ENCODE results near the gene MOV10L1. TPM values are rescaled to one million over a fixed set of nuclear protein-coding genes. Genes with fewer than 3 reads are reported as not detected.
A peak's percentile ranks its signal among the peaks of the same experiment; 100 is the strongest.

MOV10L1 gene
- total and polyA plus RNA-seq, 7 experiments from 2014 or later: not detected

DNA sequence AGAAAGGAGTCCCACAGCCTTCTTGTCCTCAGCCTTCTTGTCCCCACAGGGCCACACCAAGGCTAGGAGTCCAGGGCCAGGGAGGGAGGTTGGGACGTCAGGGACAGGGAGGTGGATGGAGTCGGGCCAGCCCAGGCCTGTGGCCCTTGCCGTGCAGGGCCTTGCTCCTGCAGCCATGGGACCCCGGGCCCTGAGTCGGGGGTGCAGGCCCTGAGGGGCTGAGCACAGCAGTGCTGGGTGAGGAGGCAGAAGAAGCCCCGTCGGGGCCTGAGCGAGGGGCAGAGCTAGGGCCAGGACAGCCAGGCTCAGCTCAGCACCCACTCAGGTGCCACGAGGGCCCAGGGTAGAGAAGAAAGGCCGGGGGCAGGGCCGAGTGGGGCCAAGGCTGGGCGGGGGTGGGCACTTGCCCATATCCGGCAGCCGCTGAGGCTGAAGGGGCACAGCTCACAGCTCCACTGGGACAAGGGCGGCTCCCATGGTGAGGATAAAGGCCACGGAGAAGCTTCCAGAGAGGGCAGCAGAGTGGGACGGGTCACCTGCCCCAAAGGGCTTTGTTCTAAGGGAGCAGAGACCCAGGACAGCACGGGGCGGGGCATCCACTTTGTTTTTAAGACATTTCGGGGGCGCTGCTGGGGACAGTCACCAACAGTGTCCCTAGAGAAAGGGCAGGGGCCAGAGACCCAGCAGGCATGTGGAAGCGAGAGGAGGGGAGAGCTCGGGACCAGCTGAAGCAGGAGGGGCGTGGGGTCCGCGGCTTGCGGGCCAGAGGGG is 8.2 kb upstream of the MOV10L1 start:
- Histone ChIP-seq H3K36me3 (ENCODE audit: control insufficient read depth in 2 of 3, insufficient read depth in 3 of 3, low read length in 3 of 3) (no peaks in the 10 kb centered on the region), H3K27ac (ENCODE audit: low read depth, low read length) (no peak overlapping the region), H3K27me3 (ENCODE audit: control insufficient read depth in 2 of 2, insufficient read depth in 2 of 2, low read length in 2 of 2) (no peaks in the 10 kb centered on the region), H3K4me3 (ENCODE audit: low read length) (no peak overlapping the region), H3K4me1 (ENCODE audit: control insufficient read depth in 2 of 2, insufficient read depth in 2 of 2, low read length in 2 of 2) (peaks cover 0 to 1% of the 10 kb centered on the region in 2 donors), H3K9me3 (ENCODE audit: control insufficient read depth in 2 of 3, low read length in 3 of 3) (no peaks in the 10 kb centered on the region)
- DNase-seq (no peak), ATAC-seq (no peak)
- intact Hi-C loops (cut with micrococcal nuclease): no loop called here
- Mint-ChIP-seq H3K27me3 (peaks cover under 1 to 13% (median 8%) of the 10 kb centered on the region in 5 donors), H3K27ac (peak overlapping the region in 1 of 9 donors; percentile 62), H3K4me1 (peaks cover 0 to 16% (median 3%) of the 10 kb centered on the region in 7 donors), H3K36me3 (peaks cover 0 to 2% (median 0%) of the 10 kb centered on the region in 5 donors), H3K9me3 (peaks cover 0 to 2% (median 0%) of the 10 kb centered on the region in 11 donors), H3K4me3 (no peak overlapping the region)
- POLR2A ChIA-PET: no interaction called here
- CTCF ChIA-PET: no interaction called here

DNA sequence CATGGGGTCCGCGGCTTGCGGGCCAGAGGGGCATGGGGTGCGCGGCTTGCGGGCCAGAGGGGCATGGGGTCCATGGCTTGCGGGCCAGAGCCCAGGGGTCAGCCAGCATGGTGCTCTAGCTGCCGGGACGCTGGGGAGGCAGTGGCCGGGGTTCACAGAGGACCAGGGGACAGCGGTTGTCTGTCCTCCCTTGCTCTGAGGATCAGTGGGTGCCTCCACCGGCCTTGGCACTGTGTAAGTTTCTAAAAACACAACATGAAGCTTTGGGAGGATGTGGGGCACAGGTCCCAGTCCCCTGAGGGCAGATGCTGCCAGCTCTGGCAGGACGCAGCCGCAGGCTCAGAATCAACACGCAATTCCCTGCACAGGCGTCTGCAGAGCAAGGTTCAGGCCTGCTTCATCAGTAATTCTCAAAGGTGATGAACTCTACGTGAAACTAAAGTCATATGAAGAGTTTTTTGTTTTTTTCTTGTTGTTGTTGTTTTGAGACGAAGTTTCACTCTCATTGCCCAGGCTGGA is 7.5 kb upstream of the MOV10L1 start:
- DNase-seq (no peak), ATAC-seq (no peak)
- H3K27me3 ChIP-seq (ENCODE audit: control insufficient read depth in 2 of 2, insufficient read depth in 2 of 2, low read length in 2 of 2): no peaks in the 10 kb centered on the region
- Mint-ChIP-seq H3K27ac (no peak overlapping the region), H3K27me3 (peaks cover 6 to 19% (median 13%) of the 10 kb centered on the region in 5 donors), H3K9me3 (peaks cover 0 to 9% (median 4%) of the 10 kb centered on the region in 11 donors), H3K4me1 (peaks cover 0 to 17% (median 3%) of the 10 kb centered on the region in 7 donors), H3K36me3 (peaks cover 0 to 7% (median 3%) of the 10 kb centered on the region in 5 donors), H3K4me3 (no peak overlapping the region)
- no peaks in the 10 kb centered on the region for H3K9me3 ChIP-seq (ENCODE audit: control insufficient read depth in 2 of 3, low read length in 3 of 3)
- H3K4me3 ChIP-seq (ENCODE audit: low read length): no peak overlapping the region
- CTCF ChIA-PET: no interaction called here
- no peaks in the 10 kb centered on the region for H3K36me3 ChIP-seq (ENCODE audit: control insufficient read depth in 2 of 3, insufficient read depth in 3 of 3, low read length in 3 of 3)
- POLR2A ChIA-PET: no interaction called here
- no peak overlapping the region for H3K27ac ChIP-seq (ENCODE audit: low read depth, low read length)
- intact Hi-C loops (cut with micrococcal nuclease): no loop called here
- peaks cover 0 to 3% of the 10 kb centered on the region in 2 donors for H3K4me1 ChIP-seq (ENCODE audit: control insufficient read depth in 2 of 2, insufficient read depth in 2 of 2, low read length in 2 of 2)

GRCh38 chr22:50082961-50083461 is 6.8 kb upstream of the MOV10L1 start:
- Mint-ChIP-seq H3K4me3 (peak overlapping the region in 1 of 10 donors; percentile 20), H3K36me3 (peaks cover 0 to 11% (median 3%) of the 10 kb centered on the region in 5 donors), H3K9me3 (peaks cover 0 to 12% (median 4%) of the 10 kb centered on the region in 11 donors), H3K27ac (no peak overlapping the region), H3K4me1 (peaks cover 0 to 21% (median 3%) of the 10 kb centered on the region in 7 donors), H3K27me3 (peaks cover 6 to 22% (median 15%) of the 10 kb centered on the region in 5 donors)
- DNase-seq (no peak), ATAC-seq (no peak)
- H3K4me3 ChIP-seq (ENCODE audit: low read length): no peak overlapping the region
- POLR2A ChIA-PET: no interaction called here
- no peaks in the 10 kb centered on the region for H3K27me3 ChIP-seq (ENCODE audit: control insufficient read depth in 2 of 2, insufficient read depth in 2 of 2, low read length in 2 of 2)
- H3K9me3 ChIP-seq (ENCODE audit: control insufficient read depth in 2 of 3, low read length in 3 of 3): no peaks in the 10 kb centered on the region
- no peak overlapping the region for H3K27ac ChIP-seq (ENCODE audit: low read depth, low read length)
- intact Hi-C loops (cut with micrococcal nuclease): no loop called here
- H3K36me3 ChIP-seq (ENCODE audit: control insufficient read depth in 2 of 3, insufficient read depth in 3 of 3, low read length in 3 of 3): no peaks in the 10 kb centered on the region
- H3K4me1 ChIP-seq (ENCODE audit: control insufficient read depth in 2 of 2, insufficient read depth in 2 of 2, low read length in 2 of 2): peaks cover 0 to 3% of the 10 kb centered on the region in 2 donors
- CTCF ChIA-PET: no interaction called here

DNA sequence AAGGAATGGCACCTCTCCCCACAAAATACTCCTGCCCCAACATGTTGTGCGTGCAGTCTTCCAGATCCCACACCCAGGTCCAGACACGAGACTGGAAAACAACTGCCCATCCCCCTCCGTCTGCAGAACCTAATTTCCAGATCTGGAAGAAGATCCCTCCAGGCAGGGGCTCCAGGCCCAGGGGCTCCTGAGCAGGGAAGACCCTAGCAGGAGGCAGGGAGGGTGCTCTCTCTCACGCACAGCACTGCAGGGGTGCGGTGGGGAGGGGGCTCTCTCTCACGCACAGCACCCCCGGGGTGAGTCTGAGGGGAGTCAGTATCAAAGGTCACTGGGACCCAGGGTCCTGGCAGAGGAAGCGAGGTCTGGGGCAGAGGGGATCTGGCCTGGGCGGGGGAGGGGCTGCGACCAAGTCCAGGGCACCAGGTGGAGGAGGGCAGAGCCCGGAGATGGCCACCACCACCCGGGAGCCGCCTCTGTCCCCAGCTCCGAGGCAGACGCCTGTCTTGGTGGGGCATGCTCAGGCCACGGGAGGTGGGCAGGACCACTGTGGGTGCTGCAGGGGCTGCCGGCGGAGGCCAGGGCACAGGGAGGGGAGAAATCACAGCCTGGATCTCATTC is 6.2 kb upstream of the MOV10L1 start:
- DNase-seq (no peak), ATAC-seq (no peak)
- peaks cover 6 to 22% (median 15%) of the 10 kb centered on the region in 5 donors for H3K27me3 Mint-ChIP-seq
- no peaks in the 10 kb centered on the region for H3K36me3 ChIP-seq (ENCODE audit: control insufficient read depth in 2 of 3, insufficient read depth in 3 of 3, low read length in 3 of 3)
- peak overlapping the region in 1 of 10 donors; percentile 17 for H3K4me3 Mint-ChIP-seq
- peaks cover 0 to 11% (median 3%) of the 10 kb centered on the region in 5 donors for H3K36me3 Mint-ChIP-seq
- ChIA-PET POLR2A (no interaction called here), CTCF (no interaction called here)
- H3K9me3 ChIP-seq (ENCODE audit: control insufficient read depth in 2 of 3, low read length in 3 of 3): no peaks in the 10 kb centered on the region
- H3K9me3 Mint-ChIP-seq: peaks cover 0 to 12% (median 4%) of the 10 kb centered on the region in 11 donors
- H3K27ac ChIP-seq (ENCODE audit: low read depth, low read length): no peak overlapping the region
- H3K27ac Mint-ChIP-seq: no peak overlapping the region
- H3K4me3 ChIP-seq (ENCODE audit: low read length): no peak overlapping the region
- H3K27me3 ChIP-seq (ENCODE audit: control insufficient read depth in 2 of 2, insufficient read depth in 2 of 2, low read length in 2 of 2): no peaks in the 10 kb centered on the region
- H3K4me1 Mint-ChIP-seq: peaks cover 0 to 21% (median 3%) of the 10 kb centered on the region in 7 donors
- peaks cover 0 to 3% of the 10 kb centered on the region in 2 donors for H3K4me1 ChIP-seq (ENCODE audit: control insufficient read depth in 2 of 2, insufficient read depth in 2 of 2, low read length in 2 of 2)
- intact Hi-C loops (cut with micrococcal nuclease): no loop called here

GRCh38 chr22:50084080-50084477 is 5.7 kb upstream of the MOV10L1 start:
- ATAC-seq (no peak), DNase-seq (no peak)
- Histone ChIP-seq H3K4me1 (ENCODE audit: control insufficient read depth in 2 of 2, insufficient read depth in 2 of 2, low read length in 2 of 2) (peaks cover 0 to 3% of the 10 kb centered on the region in 2 donors), H3K4me3 (ENCODE audit: low read length) (no peak overlapping the region), H3K27ac (ENCODE audit: low read depth, low read length) (no peak overlapping the region), H3K36me3 (ENCODE audit: control insufficient read depth in 2 of 3, insufficient read depth in 3 of 3, low read length in 3 of 3) (no peaks in the 10 kb centered on the region), H3K27me3 (ENCODE audit: control insufficient read depth in 2 of 2, insufficient read depth in 2 of 2, low read length in 2 of 2) (no peaks in the 10 kb centered on the region), H3K9me3 (ENCODE audit: control insufficient read depth in 2 of 3, low read length in 3 of 3) (no peaks in the 10 kb centered on the region)
- H3K27me3 Mint-ChIP-seq: peaks cover 6 to 22% (median 15%) of the 10 kb centered on the region in 5 donors
- no peak overlapping the region for H3K4me3 Mint-ChIP-seq
- CTCF ChIA-PET: interaction anchor here (1.1 kb wide), 1 partner anchor 52 kb away, joined by 3 read pairs; no protein-coding TSS in a partner anchor
- H3K4me1 Mint-ChIP-seq: peaks cover 0 to 21% (median 3%) of the 10 kb centered on the region in 7 donors
- H3K9me3 Mint-ChIP-seq: peaks cover 0 to 12% (median 4%) of the 10 kb centered on the region in 11 donors
- POLR2A ChIA-PET: no interaction called here
- H3K36me3 Mint-ChIP-seq: peaks cover 0 to 11% (median 3%) of the 10 kb centered on the region in 5 donors
- intact Hi-C loops (cut with micrococcal nuclease): no loop called here
- H3K27ac Mint-ChIP-seq: no peak overlapping the region

DNA sequence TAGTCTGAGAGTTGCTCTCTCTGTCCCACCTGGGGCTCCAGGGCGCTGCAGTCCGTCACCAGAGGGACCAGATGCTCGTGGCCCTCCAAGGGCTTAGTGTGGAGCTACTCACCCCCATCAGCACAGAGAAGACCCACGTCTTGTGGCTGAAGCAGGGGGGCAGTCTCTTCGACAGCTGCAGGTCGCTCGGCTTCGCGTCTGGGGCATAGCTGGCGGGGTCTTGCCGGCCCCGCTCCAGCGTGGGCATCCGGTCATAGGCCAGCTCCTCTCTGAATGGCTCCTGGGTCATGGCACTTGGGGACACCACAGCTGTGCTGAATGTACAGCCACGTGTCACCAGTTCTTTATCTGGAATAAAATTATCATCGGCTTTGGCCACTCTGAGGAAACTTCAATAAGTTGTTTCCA is 5.2 kb upstream of the MOV10L1 start:
- ChIA-PET CTCF (interaction anchor here (1.1 kb wide), 1 partner anchor 52 kb away, joined by 3 read pairs; no protein-coding TSS in a partner anchor), POLR2A (no interaction called here)
- Histone ChIP-seq H3K27ac (ENCODE audit: low read depth, low read length) (no peak overlapping the region), H3K4me3 (ENCODE audit: low read length) (no peak overlapping the region), H3K36me3 (ENCODE audit: control insufficient read depth in 2 of 3, insufficient read depth in 3 of 3, low read length in 3 of 3) (no peaks in the 10 kb centered on the region), H3K27me3 (ENCODE audit: control insufficient read depth in 2 of 2, insufficient read depth in 2 of 2, low read length in 2 of 2) (no peaks in the 10 kb centered on the region), H3K9me3 (ENCODE audit: control insufficient read depth in 2 of 3, low read length in 3 of 3) (no peaks in the 10 kb centered on the region), H3K4me1 (ENCODE audit: control insufficient read depth in 2 of 2, insufficient read depth in 2 of 2, low read length in 2 of 2) (peaks cover 0 to 3% of the 10 kb centered on the region in 2 donors)
- Mint-ChIP-seq H3K27ac (peak overlapping the region in 1 of 9 donors; percentile 0), H3K4me3 (no peak overlapping the region), H3K27me3 (peaks cover 6 to 22% (median 15%) of the 10 kb centered on the region in 5 donors), H3K4me1 (peaks cover 0 to 21% (median 3%) of the 10 kb centered on the region in 7 donors), H3K36me3 (peaks cover 0 to 13% (median 3%) of the 10 kb centered on the region in 5 donors), H3K9me3 (peaks cover 0 to 15% (median 5%) of the 10 kb centered on the region in 11 donors)
- intact Hi-C loops (cut with micrococcal nuclease): no loop called here
- DNase-seq (no peak), ATAC-seq (no peak)

Measured in naive thymus-derived CD4-positive, alpha-beta T cell (primary cell).